HFF-Myc (cell line): ENCODE measurements around the gene OR4P4.

Experiments
- DNase-seq: peaks from one replicate; pipeline ENCODE4 v3.0.0-alpha.2; 2011; ENCODE audit warnings: low read depth; ENCODE audit errors: extremely low read depth
- H3K4me3 ChIP-seq: replicated peaks from 2 replicates; pipeline ENCODE4 v1.5.1; 2011; ENCODE audit warnings: low read depth, mild to moderate bottlenecking, control low read depth, low read length
- TF ChIP-seq, protein P1 (sequence below): IDR thresholded peaks from 2 replicates; pipeline ENCODE4 v1.5.1; 2012; ENCODE audit warnings: mild to moderate bottlenecking, low read depth, low read length, control low read depth; ENCODE audit errors: missing control alignments

OR4P4 gene

GRCh38 chr11:55634813-55635212, at the start of gene OR4P4:
OR4P4 (plus strand) TSS chr11:55635113.
- DNase-seq, result no peak
- TF ChIP-seq, protein P1, sequence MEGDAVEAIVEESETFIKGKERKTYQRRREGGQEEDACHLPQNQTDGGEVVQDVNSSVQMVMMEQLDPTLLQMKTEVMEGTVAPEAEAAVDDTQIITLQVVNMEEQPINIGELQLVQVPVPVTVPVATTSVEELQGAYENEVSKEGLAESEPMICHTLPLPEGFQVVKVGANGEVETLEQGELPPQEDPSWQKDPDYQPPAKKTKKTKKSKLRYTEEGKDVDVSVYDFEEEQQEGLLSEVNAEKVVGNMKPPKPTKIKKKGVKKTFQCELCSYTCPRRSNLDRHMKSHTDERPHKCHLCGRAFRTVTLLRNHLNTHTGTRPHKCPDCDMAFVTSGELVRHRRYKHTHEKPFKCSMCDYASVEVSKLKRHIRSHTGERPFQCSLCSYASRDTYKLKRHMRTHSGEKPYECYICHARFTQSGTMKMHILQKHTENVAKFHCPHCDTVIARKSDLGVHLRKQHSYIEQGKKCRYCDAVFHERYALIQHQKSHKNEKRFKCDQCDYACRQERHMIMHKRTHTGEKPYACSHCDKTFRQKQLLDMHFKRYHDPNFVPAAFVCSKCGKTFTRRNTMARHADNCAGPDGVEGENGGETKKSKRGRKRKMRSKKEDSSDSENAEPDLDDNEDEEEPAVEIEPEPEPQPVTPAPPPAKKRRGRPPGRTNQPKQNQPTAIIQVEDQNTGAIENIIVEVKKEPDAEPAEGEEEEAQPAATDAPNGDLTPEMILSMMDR, result no peak
- no peak within 1 kb of the TSS for H3K4me3 ChIP-seq

DNA sequence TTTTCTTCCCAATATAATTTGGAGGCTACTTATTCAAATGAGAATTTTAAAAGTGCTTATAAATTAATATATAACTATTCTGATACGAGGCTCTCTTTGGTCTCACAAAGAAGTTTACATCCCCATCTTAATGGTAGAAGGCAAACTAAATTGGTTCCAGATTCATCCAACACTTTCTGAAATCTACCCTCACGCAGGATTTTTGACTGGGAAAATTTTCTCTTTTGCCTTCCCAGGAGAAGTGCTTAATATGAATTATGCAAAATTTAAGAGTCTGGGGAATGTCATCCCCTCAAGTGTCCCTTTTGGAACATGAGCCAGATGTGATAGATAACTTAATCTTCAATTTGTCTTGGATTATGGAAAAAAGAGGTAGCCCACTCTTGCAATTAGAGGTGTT, 27.4 kb upstream of the OR4P4 start, which contains the start of gene OR4C11:
Gene OR4C11 (minus strand): TSS at position 101 of the 400 bp plus-strand sequence. CDS start 3,272 bp downstream, outside the sequence.
- no peak within 1 kb of the TSS for H3K4me3 ChIP-seq
- DNase-seq, result no peak
- TF ChIP-seq, protein P1, result no peak

- TF ChIP-seq, protein P1, result no peak
- no peak for DNase-seq
- no peak overlapping the region for H3K4me3 ChIP-seq
These were observed 10.4 kb upstream of the OR4P4 start for GRCh38 chr11:55624531-55624930.

- no peak within 1 kb of the TSS for H3K4me3 ChIP-seq
- no peak for DNase-seq
- TF ChIP-seq, protein P1, result no peak
These were observed 13.1 kb downstream of the OR4P4 start, which contains the start of gene OR4S2 for GRCh38 chr11:55648027-55648426. OR4S2 (plus strand) TSS chr11:55648327; CDS start chr11:55650904, 2,577 bp downstream.

- no peak for DNase-seq
- no peak overlapping the region for H3K4me3 ChIP-seq
- TF ChIP-seq, protein P1, result no peak
These were observed 17.6 kb downstream of the OR4P4 start for GRCh38 chr11:55652560-55652959.

GRCh38 chr11:55655096-55655495, 20.2 kb downstream of the OR4P4 start:
- DNase-seq, result no peak
- TF ChIP-seq, protein P1, result no peak

GRCh38 chr11:55658031-55658573, 23.2 kb downstream of the OR4P4 start:
- TF ChIP-seq, protein P1, result no peak
- H3K4me3 ChIP-seq, result no peak overlapping the region
- no peak for DNase-seq

More at GRCh38 chr11:55655096-55655495, 20.2 kb downstream of the OR4P4 start:
- H3K4me3 ChIP-seq, result no peak overlapping the region
